Ishikawa (cell line): Measurements from ENCODE around the gene KCNE5.

Experiments
- CEBPB ChIP-seq: IDR thresholded peaks from 2 replicates; pipeline ENCODE4 v1.6.1; 2012
- CREB1 ChIP-seq: IDR thresholded peaks from 2 replicates; pipeline ENCODE4 v1.6.1; 2012; ENCODE audit warnings: low read depth
- EGR1 ChIP-seq: IDR thresholded peaks from 2 replicates; pipeline ENCODE4 v1.6.1; 2012
- EP300 ChIP-seq: IDR thresholded peaks from 2 replicates; pipeline ENCODE4 v1.6.1; 2012; ENCODE audit warnings: borderline replicate concordance
- FOXM1 ChIP-seq: IDR thresholded peaks from 2 replicates; pipeline ENCODE4 v1.6.1; 2012; ENCODE audit warnings: low read depth, borderline replicate concordance
- MAX ChIP-seq: IDR thresholded peaks from 2 replicates; pipeline ENCODE4 v1.6.1; 2012
- NFIC ChIP-seq: IDR thresholded peaks from 2 replicates; pipeline ENCODE4 v1.6.1; 2012
- RAD21 ChIP-seq: IDR thresholded peaks from 2 replicates; pipeline ENCODE4 v1.6.1; 2012; ENCODE audit warnings: low read depth
- REST ChIP-seq: IDR thresholded peaks from 2 replicates; pipeline ENCODE4 v1.6.1; 2012; ENCODE audit warnings: low read depth, mild to moderate bottlenecking
- TAF1 ChIP-seq: IDR thresholded peaks from 2 replicates; pipeline ENCODE4 v1.6.1; 2012; ENCODE audit warnings: low read depth, mild to moderate bottlenecking
- TCF12 ChIP-seq: IDR thresholded peaks from 2 replicates; pipeline ENCODE4 v1.6.1; 2012; ENCODE audit warnings: low read depth
- TEAD4 ChIP-seq: IDR thresholded peaks from 2 replicates; pipeline ENCODE4 v1.6.1; 2012
- USF1 ChIP-seq: IDR thresholded peaks from 2 replicates; pipeline ENCODE4 v1.6.1; 2012
- YY1 ChIP-seq: IDR thresholded peaks from 2 replicates; pipeline ENCODE4 v1.6.1; 2012; ENCODE audit warnings: low read depth
- ZBTB7A ChIP-seq: IDR thresholded peaks from 2 replicates; pipeline ENCODE4 v1.6.1; 2012; ENCODE audit warnings: low read depth

Gene KCNE5

GRCh38 chrX:109624641-109625616 lies at the start of gene KCNE5:
TSS of gene KCNE5 (minus strand) at chrX:109625172. CDS start at chrX:109625020, 152 bp downstream.
- TF ChIP-seq FOXM1 (no peak), NFIC (no peak), RAD21 (no peak), TCF12 (no peak), ZBTB7A (no peak), MAX (no peak)

- TF ChIP-seq REST = no peak
- no peak for TF ChIP-seq TEAD4
- TF ChIP-seq USF1 = no peak
Observed at GRCh38 chrX:109672239-109672638, 47.3 kb upstream of the KCNE5 start.

GRCh38 chrX:109667986-109668385 lies 43.0 kb upstream of the KCNE5 start:
- no peak for TF ChIP-seq TCF12
- no peak for TF ChIP-seq TAF1
- no peak for TF ChIP-seq EGR1
- TF ChIP-seq FOXM1 = no peak

- TF ChIP-seq MAX = no peak
- no peak for TF ChIP-seq TAF1
- TF ChIP-seq USF1 = no peak
Observed at GRCh38 chrX:109660435-109661143, 35.6 kb upstream of the KCNE5 start.

GRCh38 chrX:109658391-109658790 lies 33.4 kb upstream of the KCNE5 start:
- no peak for TF ChIP-seq NFIC
- TF ChIP-seq USF1 = no peak
- no peak for TF ChIP-seq MAX
- TF ChIP-seq FOXM1 = no peak
- TF ChIP-seq ZBTB7A = no peak
- TF ChIP-seq CEBPB = no peak
- no peak for TF ChIP-seq RAD21
- no peak for TF ChIP-seq TEAD4
- no peak for TF ChIP-seq EP300
- TF ChIP-seq REST = no peak
- TF ChIP-seq CREB1 = no peak
- no peak for TF ChIP-seq EGR1
- TF ChIP-seq YY1 = no peak
- TF ChIP-seq TCF12 = no peak
- no peak for TF ChIP-seq TAF1
